Ovary (tissue), 3 donors: ENCODE data around the gene FAM53B.

ENCODE experiments used
- CTCF ChIP-seq, 3 donors: fragments of 450-650 bp in 2 of 3; fragments of 200-600 bp in 1 of 3; IDR thresholded peaks; one replicate each; pipeline versions ENCODE4 v1.5.1 to v1.8.0; 2016 to 2022; ENCODE audit warnings: antibody characterized with exemption in 3 of 3, mild to moderate bottlenecking in 1 of 3
- EP300 ChIP-seq: sonication (generic); formaldehyde crosslinking; IDR thresholded peaks from one replicate; pipeline ENCODE4 v1.6.1; 2017; ENCODE audit warnings: antibody characterized with exemption
- POLR2A ChIP-seq: fragments of 450-650 bp; IDR thresholded peaks from one replicate; pipeline ENCODE4 v1.6.1; 2017; ENCODE audit warnings: antibody characterized with exemption, mild to moderate bottlenecking, moderate library complexity
- donor health status: DM: no; HTN: no; CAD: no.

GRCh38 chr10:124616040-124616835 lies 127.9 kb downstream of the FAM53B start:
- no peak for TF ChIP-seq CTCF (IDR thresholded peaks at IDR 0.05)
- no peak for TF ChIP-seq POLR2A
- TF ChIP-seq EP300 = no peak
